KMS-11 (cell line): ENCODE measurements around the gene NELFB.
"Not testable (repeated sequence)": the region's sequence is repeated elsewhere in the genome, so short reads cannot be mapped to it uniquely, and the experiment has no call there.

ENCODE experiments used
- H2AFZ ChIP-seq: fragments of 200-600 bp; sonication (generic); 2 replicates; pipeline ENCODE4 v1.6.1; 2016; ENCODE audit warnings: antibody characterized with exemption, mixed run types, low read depth
- H3K27ac ChIP-seq: fragments of 200-600 bp; sonication (generic); 2 replicates; pipeline ENCODE4 v1.6.1; 2016; ENCODE audit warnings: mild to moderate bottlenecking, mixed run types
- H3K27me3 ChIP-seq: fragments of 200-600 bp; sonication (generic); 2 replicates; pipeline ENCODE4 v1.6.1; 2017; ENCODE audit warnings: mild to moderate bottlenecking, low read depth, mixed run types, moderate library complexity; ENCODE audit not compliant: insufficient read depth
- H3K36me3 ChIP-seq: fragments of 200-600 bp; sonication (generic); 2 replicates; pipeline ENCODE4 v1.6.1; 2017; ENCODE audit warnings: mild to moderate bottlenecking, mixed run types; ENCODE audit not compliant: insufficient read depth
- H3K4me1 ChIP-seq: fragments of 200-600 bp; sonication (generic); 2 replicates; pipeline ENCODE4 v1.6.1; 2016; ENCODE audit warnings: mild to moderate bottlenecking, low read depth, mixed run types; ENCODE audit not compliant: poor library complexity, severe bottlenecking
- H3K4me2 ChIP-seq: fragments of 200-600 bp; sonication (generic); 2 replicates; pipeline ENCODE4 v1.7.0; 2016; ENCODE audit warnings: mild to moderate bottlenecking, mixed run types
- H3K4me3 ChIP-seq: fragments of 200-600 bp; sonication (generic); IDR thresholded peaks from 2 replicates; pipeline ENCODE4 v1.6.1; 2017; ENCODE audit warnings: low read depth, low read length, mixed read lengths; ENCODE audit not compliant: insufficient read depth
- H3K79me2 ChIP-seq: fragments of 200-600 bp; sonication (generic); 2 replicates; pipeline ENCODE4 v1.6.1; 2016; ENCODE audit warnings: low read depth, mixed run types; ENCODE audit not compliant: insufficient read depth
- H3K9ac ChIP-seq: fragments of 200-600 bp; sonication (generic); 2 replicates; pipeline ENCODE4 v1.6.1; 2016; ENCODE audit warnings: mild to moderate bottlenecking, mixed run types
- H4K20me1 ChIP-seq: fragments of 200-600 bp; sonication (generic); 2 replicates; pipeline ENCODE4 v1.6.1; 2016; ENCODE audit warnings: mild to moderate bottlenecking, mixed run types; ENCODE audit not compliant: insufficient read depth
- CTCF ChIP-seq: fragments of 200-600 bp; sonication (generic); conservative IDR thresholded peaks from 2 replicates; pipeline ENCODE4 v1.6.1; 2017; ENCODE audit warnings: low read depth, mild to moderate bottlenecking, antibody characterized with exemption, low read length, moderate library complexity, mixed read lengths

Gene NELFB

DNA sequence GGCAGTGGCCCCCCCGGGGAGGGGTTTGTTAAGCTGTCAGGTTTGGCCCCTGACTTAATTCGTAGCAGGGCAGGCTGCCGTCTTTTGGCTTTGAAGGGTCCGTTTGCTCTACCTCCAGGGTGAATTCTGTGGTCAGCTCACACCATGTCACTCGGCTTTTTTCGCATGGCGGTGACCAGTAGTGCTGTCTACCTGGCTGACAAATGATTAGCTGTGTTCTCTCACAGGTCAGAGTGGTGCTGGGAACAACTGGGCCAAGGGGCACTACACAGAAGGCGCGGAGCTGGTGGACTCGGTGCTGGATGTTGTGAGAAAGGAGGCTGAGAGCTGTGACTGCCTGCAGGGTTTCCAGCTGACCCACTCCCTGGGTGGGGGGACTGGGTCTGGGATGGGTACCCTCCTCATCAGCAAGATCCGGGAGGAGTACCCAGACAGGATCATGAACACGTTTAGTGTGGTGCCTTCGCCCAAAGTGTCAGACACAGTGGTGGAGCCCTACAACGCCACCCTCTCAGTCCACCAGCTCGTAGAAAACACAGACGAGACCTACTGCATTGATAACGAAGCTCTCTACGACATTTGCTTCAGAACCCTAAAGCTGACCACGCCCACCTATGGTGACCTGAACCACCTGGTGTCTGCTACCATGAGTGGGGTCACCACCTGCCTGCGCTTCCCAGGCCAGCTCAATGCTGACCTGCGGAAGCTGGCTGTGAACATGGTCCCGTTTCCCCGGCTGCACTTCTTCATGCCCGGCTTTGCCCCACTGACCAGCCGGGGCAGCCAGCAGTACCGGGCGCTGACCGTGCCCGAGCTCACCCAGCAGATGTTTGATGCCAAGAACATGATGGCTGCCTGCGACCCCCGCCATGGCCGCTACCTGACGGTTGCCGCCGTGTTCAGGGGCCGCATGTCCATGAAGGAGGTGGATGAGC, 12.6 kb upstream of the NELFB start:
- peaks cover 17% of the 10 kb centered on the region for H3K79me2 ChIP-seq
- H3K4me1 ChIP-seq, result peaks cover 20% of the 10 kb centered on the region
- H2AFZ ChIP-seq, result no peak overlapping the region
- no peak for TF ChIP-seq CTCF
- no peak overlapping the region for H3K4me3 ChIP-seq
- peak overlapping the region; percentile 62; the same call in 1 of the 2 replicates for H3K9ac ChIP-seq
- H3K36me3 ChIP-seq, result peaks cover 7% of the 10 kb centered on the region; the same call in 1 of the 2 replicates
- no peak overlapping the region; the same call in 1 of the 2 replicates for H3K27ac ChIP-seq
- H4K20me1 ChIP-seq, result peaks cover 12% of the 10 kb centered on the region; the same call in 1 of the 2 replicates
- peak overlapping the region; percentile 76 for H3K4me2 ChIP-seq
- H3K27me3 ChIP-seq, result no peaks in the 10 kb centered on the region

GRCh38 chr9:137243266-137243625, 11.9 kb upstream of the NELFB start:
- not testable (repeated sequence) for H3K4me3 ChIP-seq, H3K27me3 ChIP-seq, H3K9ac ChIP-seq, H3K36me3 ChIP-seq, H3K27ac ChIP-seq, H2AFZ ChIP-seq, H3K4me2 ChIP-seq
- Histone ChIP-seq H3K79me2 (peaks cover 17% of the 10 kb centered on the region), H3K4me1 (peaks cover 20% of the 10 kb centered on the region), H4K20me1 (peaks cover 12% of the 10 kb centered on the region; the same call in 1 of the 2 replicates)

DNA sequence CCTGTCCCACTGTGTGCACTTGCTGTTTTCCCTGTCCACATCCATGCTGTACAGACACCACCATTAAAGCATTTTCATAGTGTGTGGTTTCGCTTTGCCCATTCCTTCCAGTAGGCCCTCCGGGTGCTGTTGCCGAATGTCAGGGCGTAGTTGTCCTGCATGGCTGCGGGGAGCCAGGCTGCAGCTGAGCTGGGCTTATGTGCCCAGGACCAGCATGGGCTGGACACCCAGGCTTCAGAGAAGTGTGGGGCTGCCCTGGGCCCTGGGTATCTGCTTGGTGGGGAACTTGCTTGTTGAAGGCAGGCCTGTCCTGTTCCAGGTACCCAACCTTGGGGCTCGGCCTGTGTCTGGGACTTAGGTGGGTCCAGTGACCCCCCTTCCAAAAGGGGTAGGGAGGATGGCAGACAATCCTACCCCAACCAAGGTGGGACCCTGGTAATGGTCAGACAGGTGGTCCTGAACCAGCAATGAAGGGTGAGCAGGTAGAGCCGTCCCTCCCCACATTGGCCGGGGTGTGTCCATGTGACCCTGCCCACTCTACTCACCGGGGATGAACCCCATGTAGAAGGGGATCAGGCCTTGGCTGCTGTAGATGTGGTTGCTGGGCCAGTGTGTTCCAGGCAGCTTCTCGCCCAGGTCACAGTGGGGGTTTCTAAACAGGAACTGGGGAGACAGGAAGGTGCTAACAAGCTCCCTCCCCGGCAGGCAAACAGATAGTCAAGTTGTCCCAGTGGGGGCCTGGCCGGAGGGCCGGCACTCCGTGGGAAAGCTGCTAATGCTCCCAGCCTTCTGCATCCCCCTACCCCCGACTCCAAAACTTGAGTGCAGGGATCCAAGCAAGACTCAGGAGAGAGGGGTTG, 11.3 kb upstream of the NELFB start:
- Histone ChIP-seq H3K4me2 (no peak overlapping the region), H3K9ac (no peak overlapping the region), H3K4me1 (peaks cover 19% of the 10 kb centered on the region), H4K20me1 (peaks cover 12% of the 10 kb centered on the region; the same call in 1 of the 2 replicates), H3K27me3 (no peaks in the 10 kb centered on the region), H2AFZ (no peak overlapping the region), H3K27ac (no peak overlapping the region), H3K4me3 (no peak overlapping the region), H3K79me2 (peaks cover 17% of the 10 kb centered on the region), H3K36me3 (peaks cover 7% of the 10 kb centered on the region; the same call in 1 of the 2 replicates)
- TF ChIP-seq CTCF, result no peak

DNA sequence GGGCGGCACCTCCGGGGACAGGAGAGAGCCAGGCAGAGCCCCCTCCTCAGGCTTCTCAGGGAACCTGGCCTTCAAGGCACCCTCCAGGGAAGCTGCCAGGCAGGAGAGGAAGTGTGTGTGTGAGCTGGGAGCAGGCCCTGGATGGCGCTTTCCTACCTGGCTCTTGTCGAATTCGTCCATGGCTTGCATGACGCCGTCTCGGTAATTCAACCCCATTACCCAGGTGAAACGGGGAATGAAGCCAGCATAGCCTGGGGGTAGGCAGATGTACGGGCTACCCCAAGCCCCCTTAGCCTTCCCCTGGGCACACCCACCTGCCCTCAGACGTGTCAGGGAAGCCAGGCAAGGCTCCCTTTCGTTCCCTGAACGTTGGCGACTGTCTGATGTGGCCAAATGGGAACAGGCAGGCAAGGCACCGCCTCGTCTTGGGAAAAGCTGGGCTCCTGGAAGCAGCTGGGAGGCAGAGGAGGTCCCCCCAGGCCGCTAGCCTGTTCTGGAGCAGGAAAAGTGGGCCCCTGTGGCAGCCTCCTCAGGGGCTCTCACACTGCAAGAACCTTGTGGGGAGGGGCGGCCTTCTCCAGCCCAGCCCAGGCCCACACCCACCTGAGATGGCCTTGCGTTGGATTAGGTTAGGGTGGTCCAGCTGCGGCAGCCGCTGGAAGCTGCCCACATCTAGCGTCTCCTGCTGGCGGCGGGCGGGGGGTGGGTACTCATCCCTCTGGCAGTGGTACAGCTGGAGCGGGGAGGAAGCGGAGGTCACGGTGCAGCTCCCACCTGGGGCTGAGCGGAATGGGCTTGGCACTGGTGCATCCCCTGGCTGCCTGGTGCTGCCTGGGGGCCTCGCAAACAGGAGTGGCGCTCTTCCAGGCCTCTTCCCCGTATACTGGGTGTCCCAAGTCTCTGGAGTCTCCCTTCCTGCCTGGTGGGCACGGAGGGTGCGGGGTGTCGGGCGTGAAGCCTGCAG, 10.4 kb upstream of the NELFB start:
- no peak overlapping the region for H3K9ac ChIP-seq
- H3K4me2 ChIP-seq, result no peak overlapping the region
- H3K4me1 ChIP-seq, result peaks cover 10% of the 10 kb centered on the region
- H3K4me3 ChIP-seq, result no peak overlapping the region
- H3K36me3 ChIP-seq, result peaks cover 7% of the 10 kb centered on the region; the same call in 1 of the 2 replicates
- peaks cover 17% of the 10 kb centered on the region for H3K79me2 ChIP-seq
- TF ChIP-seq CTCF, result no peak
- peaks cover 12% of the 10 kb centered on the region; the same call in 1 of the 2 replicates for H4K20me1 ChIP-seq
- H3K27me3 ChIP-seq, result no peaks in the 10 kb centered on the region
- H2AFZ ChIP-seq, result no peak overlapping the region
- no peak overlapping the region for H3K27ac ChIP-seq
